ENCODE data around the gene TM7SF2.
"Not testable (repeated sequence)": the region's sequence is repeated elsewhere in the genome, so short reads cannot be mapped to it uniquely, and the experiment has no call there.

TM7SF2 gene

GRCh38 chr11:65130631-65131416 lies 19.2 kb downstream of the TM7SF2 start:
- DNase-seq = no peak

DNA sequence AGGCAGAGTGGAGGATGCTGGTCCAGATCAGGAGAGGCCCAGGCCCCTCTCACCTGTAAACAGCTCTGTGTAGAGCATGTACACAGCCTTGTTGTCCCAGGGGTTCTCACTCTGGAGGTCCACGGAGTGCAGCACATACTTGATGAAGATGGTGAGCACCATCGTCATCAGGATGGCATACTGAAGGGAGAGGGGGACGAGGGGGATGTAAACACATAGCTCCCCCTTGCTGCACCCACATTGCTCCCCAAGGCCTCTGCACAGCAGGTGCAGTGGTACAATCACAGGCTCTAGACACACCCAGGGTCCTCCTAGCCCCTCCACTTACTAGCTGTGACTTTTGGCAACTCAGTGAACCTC lies 19.7 kb downstream of the TM7SF2 start:
- DNase-seq = no peak

- DNase-seq = no peak
These were observed 20.2 kb downstream of the TM7SF2 start for GRCh38 chr11:65131895-65132237.

GRCh38 chr11:65132238-65132987 lies 20.7 kb downstream of the TM7SF2 start:
- no peak for DNase-seq

DNA sequence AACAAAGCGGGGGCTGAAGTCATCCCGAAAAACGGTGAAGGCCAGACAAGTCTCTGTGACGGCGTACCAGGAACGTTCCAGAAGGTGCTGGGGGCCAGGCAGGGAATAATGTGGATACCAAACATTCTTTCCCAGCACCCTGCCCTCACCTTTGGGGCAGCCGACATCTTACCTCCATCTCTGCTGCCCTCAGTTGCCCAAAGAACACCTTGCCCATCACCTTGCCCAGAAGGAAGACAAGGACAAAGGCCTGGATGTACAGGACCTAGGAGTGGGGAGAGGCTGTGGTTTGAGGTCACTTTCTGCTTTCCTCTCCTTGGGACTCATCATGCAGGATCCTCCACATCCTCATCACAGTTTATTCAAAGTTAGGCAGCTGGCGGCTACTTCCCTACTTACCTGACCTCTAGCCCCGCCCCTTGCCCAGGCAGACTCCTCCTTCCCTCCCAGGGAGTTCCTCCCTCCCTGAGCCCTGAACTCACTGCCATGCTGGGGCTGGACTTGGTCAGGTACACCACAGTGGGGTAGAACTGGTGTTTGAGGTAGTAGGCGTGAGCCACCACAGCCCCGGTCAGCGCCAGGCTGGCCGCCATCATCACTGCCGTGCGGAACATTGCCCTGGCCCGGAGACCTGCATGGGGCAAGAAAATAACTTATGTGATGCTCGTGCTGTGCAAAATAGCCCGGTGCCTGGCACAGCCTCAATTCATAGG lies 21.5 kb downstream of the TM7SF2 start:
- no peak for DNase-seq

GRCh38 chr11:65133724-65134123 lies 22.1 kb downstream of the TM7SF2 start:
- no peak for DNase-seq

DNA sequence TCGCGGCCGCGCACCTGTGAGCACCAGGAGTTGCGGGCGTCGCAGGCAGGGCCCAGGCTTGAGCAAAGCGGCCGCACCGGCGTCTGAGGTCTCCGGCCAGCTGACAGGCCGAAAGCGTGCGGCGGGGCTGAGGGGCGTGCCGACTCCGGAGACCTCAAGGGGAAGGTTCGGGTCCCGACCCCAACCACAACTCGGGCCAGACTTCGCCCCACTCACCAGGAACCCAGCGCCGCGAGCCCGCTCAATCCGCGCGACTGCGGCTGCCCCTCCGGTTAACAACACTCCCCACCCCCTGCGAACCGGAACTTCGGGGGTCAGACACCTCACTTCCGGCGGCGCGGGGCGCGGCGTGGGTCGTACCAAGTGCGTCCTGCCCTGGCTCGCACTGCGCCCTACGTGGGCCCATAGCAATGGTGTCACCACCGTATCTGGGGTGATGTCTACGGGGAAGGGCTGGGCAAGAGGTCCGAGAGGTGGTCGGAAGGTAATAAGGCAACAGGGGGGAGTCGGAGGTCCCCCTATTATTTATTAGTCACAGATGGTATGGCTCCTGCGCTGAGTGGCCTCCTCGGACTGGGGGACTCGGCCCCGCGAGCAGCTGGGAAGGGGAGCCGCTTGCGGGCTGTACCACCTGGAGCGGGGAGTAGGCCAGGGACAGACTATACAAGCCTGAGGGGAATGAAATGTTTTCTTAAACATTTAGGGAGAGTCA lies 22.7 kb downstream of the TM7SF2 start, which contains the start of gene SYVN1:
TSS of gene SYVN1 (minus strand) at position 280 of the 712 bp plus-strand sequence. CDS start 918 bp downstream, outside the sequence.
- peak; percentile 63 for DNase-seq

GRCh38 chr11:65134952-65135632 lies 23.4 kb downstream of the TM7SF2 start:
- peak; percentile 92 for DNase-seq

DNA sequence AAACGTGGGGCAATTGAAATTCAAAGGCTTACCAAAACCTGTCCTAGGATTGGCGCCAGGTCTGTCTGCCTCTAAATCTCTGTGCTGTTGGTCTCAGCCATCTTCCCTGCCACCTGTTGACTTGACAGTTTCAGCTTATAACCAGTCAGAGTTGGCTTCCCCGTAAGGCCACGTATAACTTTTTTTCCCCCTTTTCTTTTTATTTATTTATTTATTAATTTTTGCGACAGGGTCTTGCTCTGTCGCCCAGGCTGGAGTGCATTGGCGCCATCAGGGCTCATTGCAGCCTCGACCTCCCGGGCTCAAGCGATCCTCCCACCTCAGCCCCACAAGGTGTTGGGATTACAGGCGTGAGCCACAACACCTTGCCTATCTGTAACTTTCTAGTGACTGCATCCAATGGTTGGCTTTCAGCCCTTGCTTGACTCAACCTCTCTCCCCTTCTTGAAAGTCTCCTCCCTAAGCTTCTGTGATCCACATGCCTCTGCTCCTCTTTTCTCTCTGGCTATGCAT lies 24.0 kb downstream of the TM7SF2 start:
- DNase-seq = no peak

DNA sequence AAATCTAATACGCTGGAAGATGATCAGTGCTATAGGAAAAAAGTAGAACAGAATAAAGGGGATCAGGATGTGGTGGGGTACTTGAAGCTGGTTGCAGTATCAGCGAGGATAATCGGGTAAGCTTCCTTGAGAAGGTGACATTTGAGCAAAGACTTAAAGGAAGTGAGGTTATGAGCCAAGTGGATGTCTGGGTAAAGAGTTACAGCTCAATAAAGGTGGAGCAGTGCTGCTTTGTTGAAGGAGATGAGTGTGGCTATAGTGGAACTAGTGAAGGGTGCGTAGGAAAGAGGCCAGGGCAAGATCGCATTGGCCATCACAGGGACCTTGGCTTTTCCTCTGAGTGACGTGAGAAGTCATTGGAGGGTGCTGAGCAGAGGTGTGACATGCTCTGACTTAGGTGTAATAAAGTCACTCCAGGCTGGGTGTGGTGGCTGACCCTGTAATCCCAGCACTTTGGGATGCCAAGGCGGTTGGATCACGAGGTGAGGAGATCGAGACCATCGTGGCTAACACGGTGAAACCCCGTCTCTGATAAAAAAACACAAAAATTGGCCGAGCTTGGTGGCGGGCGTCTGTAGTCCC lies 24.9 kb downstream of the TM7SF2 start:
- DNase-seq = no peak

- DNase-seq = no peak
These were observed 30.3 kb downstream of the TM7SF2 start for GRCh38 chr11:65141896-65142494.

- DNase-seq = no peak
These were observed 35.8 kb downstream of the TM7SF2 start for GRCh38 chr11:65147352-65148075.

GRCh38 chr11:65148657-65149056 lies 37.0 kb downstream of the TM7SF2 start:
- no peak for DNase-seq

GRCh38 chr11:65150131-65150508 lies 38.4 kb downstream of the TM7SF2 start:
- not testable (repeated sequence) for DNase-seq

DNA sequence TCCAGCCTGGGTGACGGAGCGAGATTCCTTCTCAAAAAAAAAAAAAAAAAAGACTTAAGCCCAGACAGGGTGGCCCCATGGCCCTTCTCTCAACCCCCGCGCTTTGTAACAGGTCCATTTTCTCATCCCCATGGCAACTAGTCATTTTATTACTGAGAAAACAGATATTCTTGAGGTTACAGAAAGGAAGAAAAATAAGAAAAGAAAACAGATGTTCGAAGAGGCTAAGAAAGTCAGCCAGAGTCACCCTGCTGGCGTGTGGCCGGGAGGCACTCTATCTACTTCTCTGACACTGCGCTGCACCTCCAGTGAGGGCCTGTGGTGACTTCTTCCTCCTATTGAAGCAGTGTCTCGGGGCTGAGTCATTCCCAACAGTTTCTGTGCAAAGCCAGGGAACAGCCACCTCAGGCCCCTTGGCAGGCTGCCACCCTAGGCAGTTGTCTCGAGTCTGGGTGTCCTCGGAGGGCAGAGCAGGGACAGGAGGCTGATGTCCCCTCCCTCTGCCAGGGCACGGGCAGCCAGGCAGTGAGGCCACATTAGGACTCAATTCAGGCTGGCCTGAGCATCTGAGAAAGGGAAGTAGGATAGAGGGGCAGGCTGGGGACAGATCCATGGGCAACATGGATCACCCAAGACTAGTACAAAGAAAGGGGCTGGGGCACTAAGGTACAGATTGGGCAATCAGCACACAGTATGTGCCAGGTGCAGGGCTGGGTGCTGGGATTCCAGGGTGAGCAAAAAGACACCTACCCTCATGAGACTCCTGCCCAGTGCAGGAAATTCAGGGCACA lies 39.0 kb downstream of the TM7SF2 start:
- no peak for DNase-seq

GRCh38 chr11:65151331-65151899 lies 39.7 kb downstream of the TM7SF2 start:
- no peak for DNase-seq

GRCh38 chr11:65152122-65152521 lies 40.5 kb downstream of the TM7SF2 start:
- DNase-seq = no peak

- no peak for DNase-seq
These were observed 44.6 kb downstream of the TM7SF2 start for GRCh38 chr11:65156256-65156655.

- no peak for DNase-seq
These were observed 45.3 kb downstream of the TM7SF2 start for GRCh38 chr11:65156926-65157325.

DNA sequence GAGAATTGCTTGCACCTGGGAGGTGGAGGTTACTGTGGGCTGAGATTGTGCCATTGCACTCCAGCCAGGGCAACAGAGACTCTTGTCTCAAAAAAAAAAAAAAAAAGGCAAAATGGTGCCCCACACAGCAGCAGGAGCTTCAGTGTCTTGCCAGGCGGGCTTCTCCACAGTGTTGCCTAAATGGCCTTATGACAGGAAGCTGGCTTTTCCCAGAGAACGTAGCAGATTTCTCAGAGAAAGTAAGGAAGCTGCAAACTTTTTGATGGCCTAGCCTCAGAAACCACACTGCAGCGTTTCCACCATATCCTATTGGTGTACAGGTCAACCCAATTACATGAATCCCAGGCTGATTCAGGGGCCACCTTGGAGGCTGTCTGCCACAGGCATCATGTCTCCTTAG lies 45.7 kb downstream of the TM7SF2 start:
- no peak for DNase-seq

All from DMS 273 treated with DMSO at 0.1 percent for 48 hours (cell line).